ENCODE measurements around the gene CDKL4. TPM values are rescaled to one million over a fixed set of nuclear protein-coding genes. Genes with fewer than 3 reads are reported as not detected.

Gene CDKL4
- polyA plus RNA-seq, 3 donors = not detected

- H3K4me3 ChIP-seq (replicated peaks in 1 of 3; ENCODE audit: low read depth in 2 of 3, low read length in 3 of 3) = no peak overlapping the region
- Mint-ChIP-seq H3K36me3 (no peaks in the 10 kb centered on the region), H3K27me3 (ENCODE audit: low read depth in 3 of 3) (peaks cover 0 to 3% (median 0%) of the 10 kb centered on the region in 3 donors), H3K4me1 (no peaks in the 10 kb centered on the region), H3K27ac (no peak overlapping the region), H3K9me3 (peaks cover 0 to 2% (median 0%) of the 10 kb centered on the region in 7 donors), H3K4me3 (no peak overlapping the region)
- intact Hi-C loops (cut with micrococcal nuclease) = no loop called here
- no peak for TF ChIP-seq CTCF (IDR thresholded peaks at IDR 0.05)
- H3K27me3 ChIP-seq (ENCODE audit: control insufficient read depth in 2 of 2, insufficient read depth in 2 of 2, low read length in 2 of 2) = no peaks in the 10 kb centered on the region
- no peak overlapping the region for H2AFZ ChIP-seq (ENCODE audit: insufficient read depth, low read depth, low read length, poor library complexity, severe bottlenecking)
- no peak overlapping the region for H3K9ac ChIP-seq (ENCODE audit: insufficient read depth, low read length, poor library complexity, severe bottlenecking)
- no peak overlapping the region for H3K27ac ChIP-seq (ENCODE audit: low read depth in 1 of 2, low read length in 2 of 2)
- H3K36me3 ChIP-seq (replicated peaks in 1 of 2; ENCODE audit: control insufficient read depth in 1 of 2, insufficient read depth in 2 of 2, low read length in 2 of 2) = no peaks in the 10 kb centered on the region
- no peak for DNase-seq
- H3K79me2 ChIP-seq (ENCODE audit: insufficient read depth, low read length) = no peaks in the 10 kb centered on the region
- no peak overlapping the region for H3K4me2 ChIP-seq (replicated peaks; ENCODE audit: extremely low read depth, low read length, poor library complexity, severe bottlenecking)
- H3K4me1 ChIP-seq (ENCODE audit: control insufficient read depth in 1 of 2, insufficient read depth in 2 of 2, low read length in 2 of 2) = no peaks in the 10 kb centered on the region
- no peaks in the 10 kb centered on the region for H3K9me3 ChIP-seq (replicated peaks in 1 of 2; ENCODE audit: control insufficient read depth in 1 of 2, insufficient read depth in 1 of 2, low read length in 2 of 2)
- no peaks in the 10 kb centered on the region for H4K20me1 ChIP-seq (ENCODE audit: insufficient read depth, low read length)
- WGBS (ENCODE audit: insufficient coverage) = 75% methylated on average over 1 of the region's 1 CpG
These were observed 32.9 kb downstream of the CDKL4 start for GRCh38 chr2:39210846-39211245.

GRCh38 chr2:39203382-39203781, 40.4 kb downstream of the CDKL4 start:
- Histone ChIP-seq H3K4me3 (replicated peaks in 1 of 3; ENCODE audit: low read depth in 2 of 3, low read length in 3 of 3) (no peak overlapping the region), H3K27ac (ENCODE audit: low read depth in 1 of 2, low read length in 2 of 2) (no peak overlapping the region), H3K79me2 (ENCODE audit: insufficient read depth, low read length) (no peaks in the 10 kb centered on the region), H4K20me1 (ENCODE audit: insufficient read depth, low read length) (no peaks in the 10 kb centered on the region), H3K9ac (ENCODE audit: insufficient read depth, low read length, poor library complexity, severe bottlenecking) (no peak overlapping the region), H3K4me2 (replicated peaks; ENCODE audit: extremely low read depth, low read length, poor library complexity, severe bottlenecking) (no peak overlapping the region), H3K9me3 (replicated peaks in 1 of 2; ENCODE audit: control insufficient read depth in 1 of 2, insufficient read depth in 1 of 2, low read length in 2 of 2) (no peaks in the 10 kb centered on the region), H3K27me3 (ENCODE audit: control insufficient read depth in 2 of 2, insufficient read depth in 2 of 2, low read length in 2 of 2) (no peaks in the 10 kb centered on the region), H2AFZ (ENCODE audit: insufficient read depth, low read depth, low read length, poor library complexity, severe bottlenecking) (no peak overlapping the region), H3K36me3 (replicated peaks in 1 of 2; ENCODE audit: control insufficient read depth in 1 of 2, insufficient read depth in 2 of 2, low read length in 2 of 2) (no peaks in the 10 kb centered on the region), H3K4me1 (ENCODE audit: control insufficient read depth in 1 of 2, insufficient read depth in 2 of 2, low read length in 2 of 2) (no peaks in the 10 kb centered on the region)
- Mint-ChIP-seq H3K27ac (no peak overlapping the region), H3K4me3 (no peak overlapping the region), H3K27me3 (ENCODE audit: low read depth in 3 of 3) (peaks cover 0 to 1% (median 0%) of the 10 kb centered on the region in 3 donors), H3K36me3 (no peaks in the 10 kb centered on the region), H3K4me1 (no peaks in the 10 kb centered on the region), H3K9me3 (peaks cover 0 to 15% (median 9%) of the 10 kb centered on the region in 7 donors)
- no peak for TF ChIP-seq CTCF (IDR thresholded peaks at IDR 0.05)
- 100% methylated on average over 3 of the region's 6 CpGs for WGBS (ENCODE audit: insufficient coverage)
- intact Hi-C loops (cut with micrococcal nuclease) = no loop called here
- no peak for DNase-seq

All from CD14-positive monocyte (primary cell).